H9 (cell line): Measurements from ENCODE around the gene DLG2. TPM values are rescaled to one million over a fixed set of nuclear protein-coding genes. Genes with fewer than 3 reads are reported as not detected.

Source experiments
- DNase-seq: peaks from one replicate; pipeline ENCODE4 v3.0.0-alpha.2; 2017
- H2AFZ ChIP-seq: one replicate; pipeline ENCODE4 v1.6.1; 2013; ENCODE audit warnings: mild to moderate bottlenecking, low read length, control low read depth, moderate library complexity
- H2AK5ac ChIP-seq: 2 replicates; pipeline ENCODE4 v1.6.1; 2013; ENCODE audit warnings: low read length, control low read depth, mixed read lengths; ENCODE audit not compliant: insufficient read length
- H2BK120ac ChIP-seq: one replicate; pipeline ENCODE4 v1.6.1; 2013; ENCODE audit warnings: low read depth, mild to moderate bottlenecking, low read length, control low read depth, inconsistent platforms; ENCODE audit not compliant: poor library complexity, severe bottlenecking
- H2BK12ac ChIP-seq: 2 replicates; pipeline ENCODE4 v1.6.1; 2013; ENCODE audit warnings: low read length, control low read depth, mixed read lengths, low read depth; ENCODE audit not compliant: insufficient read length
- H2BK15ac ChIP-seq: 2 replicates; pipeline ENCODE4 v1.6.1; 2013; ENCODE audit warnings: low read depth, low read length, control low read depth
- H2BK20ac ChIP-seq: one replicate; pipeline ENCODE4 v1.6.1; 2013; ENCODE audit warnings: low read depth, mild to moderate bottlenecking, low read length, control low read depth, inconsistent platforms; ENCODE audit not compliant: poor library complexity, severe bottlenecking
- H2BK5ac ChIP-seq: 2 replicates; pipeline ENCODE4 v1.6.1; 2013; ENCODE audit warnings: low read length, control low read depth, mixed read lengths; ENCODE audit not compliant: insufficient read length
- H3K14ac ChIP-seq: 2 replicates; pipeline ENCODE4 v1.6.1; 2013; ENCODE audit warnings: low read length, control low read depth; ENCODE audit not compliant: insufficient read depth
- H3K18ac ChIP-seq: 2 replicates; pipeline ENCODE4 v1.6.1; 2013; ENCODE audit warnings: low read depth, mild to moderate bottlenecking, mixed read lengths, low read length, control low read depth; ENCODE audit not compliant: insufficient read length
- H3K23ac ChIP-seq: 2 replicates; pipeline ENCODE4 v1.6.1; 2013; ENCODE audit warnings: low read length, control low read depth, mixed read lengths, low read depth; ENCODE audit not compliant: insufficient read length
- H3K23me2 ChIP-seq: 2 replicates; pipeline ENCODE4 v1.6.1; 2013; ENCODE audit warnings: low read depth, mild to moderate bottlenecking, mixed read lengths, low read length, control low read depth; ENCODE audit not compliant: insufficient read length, poor library complexity, severe bottlenecking
- H3K27ac ChIP-seq: 2 replicates; pipeline ENCODE4 v1.5.1; 2013; ENCODE audit warnings: low read length, control low read depth, mixed read lengths, low read depth; ENCODE audit not compliant: insufficient read length
- H3K27me3 ChIP-seq: 2 replicates; pipeline ENCODE4 v1.6.1; 2013; ENCODE audit warnings: low read length, control low read depth, inconsistent platforms; ENCODE audit not compliant: insufficient read depth
- H3K4ac ChIP-seq: 2 replicates; pipeline ENCODE4 v1.6.1; 2013; ENCODE audit warnings: low read depth, mild to moderate bottlenecking, control low read depth, inconsistent platforms, low read length, moderate library complexity
- H3K4me1 ChIP-seq: 2 replicates; pipeline ENCODE4 v1.6.1; 2013; ENCODE audit warnings: low read length, control low read depth, inconsistent platforms; ENCODE audit not compliant: insufficient read depth
- H3K4me2 ChIP-seq: 2 replicates; pipeline ENCODE4 v1.6.1; 2013; ENCODE audit warnings: low read length, control low read depth, mixed read lengths; ENCODE audit not compliant: insufficient read length, insufficient read depth
- H3K56ac ChIP-seq: 2 replicates; pipeline ENCODE4 v1.6.1; 2013; ENCODE audit warnings: low read depth, mild to moderate bottlenecking, mixed read lengths, low read length, control low read depth; ENCODE audit not compliant: insufficient read length
- H3K79me1 ChIP-seq: 2 replicates; pipeline ENCODE4 v1.6.1; 2013; ENCODE audit warnings: low read depth, mild to moderate bottlenecking, moderate library complexity, low read length, control low read depth, inconsistent platforms; ENCODE audit not compliant: insufficient read depth, poor library complexity, severe bottlenecking
- H3K79me2 ChIP-seq: 2 replicates; pipeline ENCODE4 v1.6.1; 2013; ENCODE audit warnings: low read length, control low read depth, inconsistent platforms; ENCODE audit not compliant: insufficient read depth
- H3K9ac ChIP-seq: 2 replicates; pipeline ENCODE4 v1.6.1; 2013; ENCODE audit warnings: low read length, control low read depth, mixed read lengths; ENCODE audit not compliant: insufficient read length; ENCODE audit errors: extremely low read depth
- H3K9me3 ChIP-seq: one replicate; pipeline ENCODE4 v1.6.1; 2013; ENCODE audit warnings: low read depth, low read length, inconsistent platforms; ENCODE audit not compliant: control insufficient read depth
- H3T11ph ChIP-seq: one replicate; pipeline ENCODE4 v1.6.1; 2013; ENCODE audit warnings: mild to moderate bottlenecking, low read length, control low read depth, inconsistent platforms
- H4K20me1 ChIP-seq: one replicate; pipeline ENCODE4 v1.6.1; 2013; ENCODE audit not compliant: control insufficient read depth, insufficient read length, insufficient read depth
- H4K5ac ChIP-seq: 2 replicates; pipeline ENCODE4 v1.6.1; 2013; ENCODE audit warnings: low read depth, mild to moderate bottlenecking, mixed read lengths, low read length, control low read depth; ENCODE audit not compliant: insufficient read length
- H4K8ac ChIP-seq: replicated peaks from 2 replicates; pipeline ENCODE4 v1.6.1; 2013; ENCODE audit warnings: low read length, control low read depth, mixed read lengths, low read depth; ENCODE audit not compliant: insufficient read length
- H4K91ac ChIP-seq: 2 replicates; pipeline ENCODE4 v1.6.1; 2013; ENCODE audit warnings: low read depth, mild to moderate bottlenecking, moderate library complexity, mixed read lengths, low read length, control low read depth; ENCODE audit not compliant: insufficient read length
- H3K27ac Mint-ChIP-seq, 3 experiments: 2 replicates in 2 of 3; 3 replicates in 1 of 3; pipeline ENCODE4 v1.8.0; 2020 to 2021; ENCODE audit warnings: mixed read lengths in 3 of 3, mild to moderate bottlenecking in 1 of 3, moderate library complexity in 1 of 3
- H3K27me3 Mint-ChIP-seq: 2 replicates; pipeline ENCODE4 v1.8.0; 2021; ENCODE audit warnings: low read depth, mild to moderate bottlenecking, moderate library complexity, mixed read lengths
- H3K36me3 Mint-ChIP-seq, 3 experiments: 2 replicates in 2 of 3; 3 replicates in 1 of 3; pipeline ENCODE4 v1.8.0; 2020 to 2021; ENCODE audit warnings: low read depth in 3 of 3, mixed read lengths in 3 of 3; ENCODE audit not compliant: insufficient read depth in 1 of 3
- H3K4me1 Mint-ChIP-seq, 2 experiments: 2 replicates each; pipeline ENCODE4 v1.8.0; 2020; ENCODE audit warnings: mixed read lengths in 2 of 2
- H3K4me3 Mint-ChIP-seq, 2 experiments: 2 replicates in 1 of 2; 3 replicates in 1 of 2; pipeline ENCODE4 v1.8.0; 2020 to 2021; ENCODE audit warnings: mild to moderate bottlenecking in 2 of 2, mixed read lengths in 2 of 2, moderate library complexity in 1 of 2
- H3K9me3 Mint-ChIP-seq, 2 experiments: 2 replicates in 1 of 2; 3 replicates in 1 of 2; pipeline ENCODE4 v1.8.0; 2020; ENCODE audit warnings: mild to moderate bottlenecking in 2 of 2, mixed read lengths in 2 of 2, moderate library complexity in 1 of 2
- WGBS: extraction: QIAGEN DNeasy Blood & Tissue Kit; methylation state at CpG from one replicate; pipeline ENCODE4 v1.1.7; 2013; ENCODE audit warnings: missing lambda C conversion rate, low lambda C conversion rate, mixed read lengths; ENCODE audit not compliant: insufficient read length; ENCODE audit errors: extremely low coverage; 5-methylcytosine and 5-hydroxymethylcytosine counted together
- total RNA-seq: library from RNA; stranded (reverse); gene quantifications from 2 replicates; pipeline ENCODE4 v1.2.1, GENCODE V29; 2021
- TF ChIP-seq, protein P1 (sequence below): fragments of 200-600 bp; sonication (generic); conservative IDR thresholded peaks from 3 replicates; pipeline ENCODE4 v1.8.0; 2021; ENCODE audit warnings: antibody characterized with exemption, mild to moderate bottlenecking

Gene DLG2
- total RNA-seq, 1 experiment from 2014 or later = 8.0 TPM

DNA sequence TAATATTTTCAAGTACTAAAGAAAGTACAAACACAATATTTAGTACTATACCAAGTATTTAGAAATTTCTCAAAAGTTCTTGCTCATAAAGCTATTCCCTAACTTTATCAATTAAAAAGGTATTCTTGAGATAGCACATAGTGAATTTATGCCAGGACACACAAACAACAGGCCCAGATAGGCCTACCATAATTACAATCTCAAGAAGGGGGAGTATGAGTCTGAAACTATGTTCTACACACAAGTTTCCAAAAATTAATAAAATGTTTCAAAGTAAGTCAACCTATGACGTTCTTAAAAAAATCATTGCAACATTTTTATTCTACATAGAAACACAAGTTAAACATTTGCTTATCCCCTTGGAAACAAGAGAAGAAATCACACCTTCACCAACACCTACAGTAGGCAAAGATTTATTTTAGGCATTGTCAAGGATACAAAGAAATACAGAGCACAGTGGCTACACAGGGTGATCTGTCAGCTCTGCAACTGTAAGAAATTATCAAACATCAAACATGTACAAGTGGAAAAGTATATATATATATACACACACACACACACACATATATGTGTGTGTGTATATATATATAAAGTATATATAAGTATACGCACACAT is 1497.1 kb downstream of the DLG2 start:
- Histone ChIP-seq H3K9me3 (no peaks in the 10 kb centered on the region), H3K23ac (no peak overlapping the region), H3K56ac (no peak overlapping the region), H2AFZ (no peak overlapping the region), H3K14ac (no peak overlapping the region), H3K9ac (no peak overlapping the region), H2BK15ac (no peak overlapping the region), H4K20me1 (no peaks in the 10 kb centered on the region), H3K4ac (no peak overlapping the region), H3K79me2 (no peaks in the 10 kb centered on the region), H2BK12ac (no peak overlapping the region), H3K4me2 (no peak overlapping the region), H3K27ac (no peak overlapping the region), H4K8ac (no peak overlapping the region), H3K18ac (no peak overlapping the region), H3K79me1 (no peaks in the 10 kb centered on the region), H3K27me3 (no peaks in the 10 kb centered on the region), H2BK120ac (no peak overlapping the region), H2BK5ac (no peak overlapping the region), H3K4me1 (no peaks in the 10 kb centered on the region), H4K5ac (no peak overlapping the region), H2BK20ac (no peak overlapping the region), H3T11ph (no peak overlapping the region), H3K23me2 (no peaks in the 10 kb centered on the region), H4K91ac (no peak overlapping the region), H2AK5ac (no peak overlapping the region)
- H3K9me3 Mint-ChIP-seq = no peaks in the 10 kb centered on the region
- no peak for DNase-seq
- no peak overlapping the region for H3K27ac Mint-ChIP-seq
- H3K27me3 Mint-ChIP-seq = no peaks in the 10 kb centered on the region
- WGBS = no CpG with 5 or more reads among the region's 2 CpGs
- peaks cover 2% of the 10 kb centered on the region in 2 experiments; a peak in 3 of 4 replicates for H3K4me1 Mint-ChIP-seq
- TF ChIP-seq, protein P1, sequence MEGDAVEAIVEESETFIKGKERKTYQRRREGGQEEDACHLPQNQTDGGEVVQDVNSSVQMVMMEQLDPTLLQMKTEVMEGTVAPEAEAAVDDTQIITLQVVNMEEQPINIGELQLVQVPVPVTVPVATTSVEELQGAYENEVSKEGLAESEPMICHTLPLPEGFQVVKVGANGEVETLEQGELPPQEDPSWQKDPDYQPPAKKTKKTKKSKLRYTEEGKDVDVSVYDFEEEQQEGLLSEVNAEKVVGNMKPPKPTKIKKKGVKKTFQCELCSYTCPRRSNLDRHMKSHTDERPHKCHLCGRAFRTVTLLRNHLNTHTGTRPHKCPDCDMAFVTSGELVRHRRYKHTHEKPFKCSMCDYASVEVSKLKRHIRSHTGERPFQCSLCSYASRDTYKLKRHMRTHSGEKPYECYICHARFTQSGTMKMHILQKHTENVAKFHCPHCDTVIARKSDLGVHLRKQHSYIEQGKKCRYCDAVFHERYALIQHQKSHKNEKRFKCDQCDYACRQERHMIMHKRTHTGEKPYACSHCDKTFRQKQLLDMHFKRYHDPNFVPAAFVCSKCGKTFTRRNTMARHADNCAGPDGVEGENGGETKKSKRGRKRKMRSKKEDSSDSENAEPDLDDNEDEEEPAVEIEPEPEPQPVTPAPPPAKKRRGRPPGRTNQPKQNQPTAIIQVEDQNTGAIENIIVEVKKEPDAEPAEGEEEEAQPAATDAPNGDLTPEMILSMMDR = no peak
- H3K4me3 Mint-ChIP-seq = no peak overlapping the region
- no peaks in the 10 kb centered on the region for H3K36me3 Mint-ChIP-seq
